GM23338 (cell line): Measurements from ENCODE around the gene DACH1. TPM values are rescaled to one million over a fixed set of nuclear protein-coding genes. Genes with fewer than 3 reads are reported as not detected.

Experiments used
- ATAC-seq: fragments of 200-7000 bp; cut with Tn5 transposase; 3 replicates; pipeline ENCODE4 v1.9.1; 2020
- DNase-seq: peaks from one replicate; pipeline ENCODE4 v3.0.0-alpha.2; 2015; ENCODE audit warnings: low spot score
- H2AFZ ChIP-seq: fragments of 200-600 bp; sonication (generic); 2 replicates; pipeline ENCODE4 v1.8.0; 2016; ENCODE audit warnings: antibody characterized with exemption, mild to moderate bottlenecking, moderate library complexity
- H3F3A ChIP-seq: fragments of 200-600 bp; sonication (generic); replicated peaks from 2 replicates; pipeline ENCODE4 v1.8.0; 2017; ENCODE audit warnings: antibody characterized with exemption, mixed run types, low read depth
- H3K27ac ChIP-seq: fragments of 200-600 bp; sonication (generic); 2 replicates; pipeline ENCODE4 v1.6.1; 2016; ENCODE audit warnings: low read depth
- H3K27me3 ChIP-seq: fragments of 200-600 bp; sonication (generic); 2 replicates; pipeline ENCODE4 v1.8.0; 2016; ENCODE audit warnings: mild to moderate bottlenecking, mixed run types, moderate library complexity; ENCODE audit not compliant: insufficient read depth
- H3K36me3 ChIP-seq: fragments of 200-600 bp; sonication (generic); 2 replicates; pipeline ENCODE4 v1.8.0; 2016; ENCODE audit warnings: mild to moderate bottlenecking; ENCODE audit not compliant: insufficient read depth
- H3K4me1 ChIP-seq: fragments of 200-600 bp; sonication (generic); 2 replicates; pipeline ENCODE4 v1.8.0; 2016; ENCODE audit warnings: mild to moderate bottlenecking, moderate library complexity; ENCODE audit not compliant: insufficient read depth
- H3K4me2 ChIP-seq: fragments of 200-600 bp; sonication (generic); 2 replicates; pipeline ENCODE4 v1.7.1; 2017; ENCODE audit warnings: mixed run types
- H3K4me3 ChIP-seq: fragments of 200-600 bp; sonication (generic); 2 replicates; pipeline ENCODE4 v1.6.1; 2016; ENCODE audit warnings: mixed run types
- H3K79me2 ChIP-seq: fragments of 200-600 bp; sonication (generic); replicated peaks from 2 replicates; pipeline ENCODE4 v1.8.0; 2017; ENCODE audit warnings: mild to moderate bottlenecking; ENCODE audit not compliant: insufficient read depth
- H3K9me2 ChIP-seq: fragments of 200-600 bp; sonication (generic); 2 replicates; pipeline ENCODE4 v1.8.0; 2017; ENCODE audit not compliant: insufficient read depth
- H4K20me1 ChIP-seq: fragments of 200-600 bp; sonication (generic); replicated peaks from 2 replicates; pipeline ENCODE4 v1.8.0; 2017; ENCODE audit warnings: mild to moderate bottlenecking; ENCODE audit not compliant: insufficient read depth
- H3K27ac Mint-ChIP-seq: 2 replicates; pipeline ENCODE4 v1.8.0; 2020; ENCODE audit warnings: inconsistent platforms, mild to moderate bottlenecking, moderate library complexity, mixed read lengths
- H3K27me3 Mint-ChIP-seq: 3 replicates; pipeline ENCODE4 v1.8.0; 2022; ENCODE audit warnings: low read depth, mild to moderate bottlenecking, moderate library complexity, mixed read lengths, inconsistent platforms; ENCODE audit not compliant: insufficient read depth, poor library complexity
- H3K36me3 Mint-ChIP-seq: 3 replicates; pipeline ENCODE4 v1.8.0; 2021; ENCODE audit warnings: low read depth, mild to moderate bottlenecking, inconsistent platforms, moderate library complexity, mixed read lengths
- H3K4me1 Mint-ChIP-seq: 3 replicates; pipeline ENCODE4 v1.8.0; 2020; ENCODE audit warnings: mild to moderate bottlenecking, inconsistent platforms, mixed read lengths
- H3K4me3 Mint-ChIP-seq: 3 replicates; pipeline ENCODE4 v1.8.0; 2021; ENCODE audit warnings: moderate library complexity, mild to moderate bottlenecking, inconsistent platforms, mixed read lengths
- H3K9me3 Mint-ChIP-seq: 3 replicates; pipeline ENCODE4 v1.8.0; 2020; ENCODE audit warnings: moderate library complexity, mild to moderate bottlenecking, inconsistent platforms, mixed read lengths
- CREB1 ChIP-seq: fragments of 250-450 bp; sonication (Bioruptor Pico); IDR thresholded peaks from 2 replicates; pipeline ENCODE4 v1.5.0; 2020; ENCODE audit warnings: low read depth, mild to moderate bottlenecking, moderate library complexity
- CTCF ChIP-seq, 2 experiments: fragments of 200-600 bp in 1 of 2; sonication (generic) in 1 of 2; conservative IDR thresholded peaks; 2 replicates each; pipeline versions ENCODE4 v1.5.1 to v1.6.1; 2016 to 2017; ENCODE audit warnings: antibody characterized with exemption in 2 of 2, low read depth in 2 of 2, mild to moderate bottlenecking in 2 of 2, moderate library complexity in 1 of 2
- EZH2 ChIP-seq: fragments of 200-600 bp; sonication (generic); IDR thresholded peaks from one replicate; pipeline ENCODE4 v1.8.0; 2017; ENCODE audit warnings: antibody characterized with exemption, mild to moderate bottlenecking, low read depth; ENCODE audit not compliant: unreplicated experiment
- JUNB ChIP-seq: IDR thresholded peaks from one replicate; pipeline ENCODE4 v1.6.1; 2016; ENCODE audit warnings: antibody characterized with exemption; ENCODE audit not compliant: unreplicated experiment
- NANOG ChIP-seq: IDR thresholded peaks from 2 replicates; pipeline ENCODE4 v1.6.1; 2016; ENCODE audit warnings: antibody characterized with exemption, borderline replicate concordance
- POLR2AphosphoS5 ChIP-seq: IDR thresholded peaks from 2 replicates; pipeline ENCODE4 v1.6.1; 2016; ENCODE audit warnings: antibody characterized with exemption, low read depth
- REST ChIP-seq: IDR thresholded peaks from one replicate; pipeline ENCODE4 v1.6.1; 2018; ENCODE audit warnings: antibody characterized with exemption; ENCODE audit not compliant: unreplicated experiment
- ZNF114 ChIP-seq: fragments of 250-450 bp; sonication (Bioruptor Pico); IDR thresholded peaks from 2 replicates; pipeline ENCODE4 v1.5.0; 2020; ENCODE audit warnings: mild to moderate bottlenecking, moderate library complexity
- ZNF331 ChIP-seq: fragments of 250-450 bp; sonication (Bioruptor Pico); IDR thresholded peaks from 2 replicates; pipeline ENCODE4 v1.5.0; 2020; ENCODE audit warnings: low read depth, mild to moderate bottlenecking, moderate library complexity
- ZNF462 ChIP-seq: fragments of 250-450 bp; sonication (Bioruptor Pico); IDR thresholded peaks from 2 replicates; pipeline ENCODE4 v1.5.0; 2020; ENCODE audit warnings: mild to moderate bottlenecking, moderate library complexity
- polyA plus RNA-seq: library from polyadenylated mRNA; unstranded; fragments of >200 nt; fragmentation: Nextera tagmentation; extraction: Ambion mirVana; gene quantifications from 2 replicates; pipeline ENCODE4 v1.2.1, GENCODE V29; 2016
- total RNA-seq: library from RNA; depleted of rRNA; stranded (reverse); fragments of >200 nt; shearing (Covaris generic); gene quantifications from 2 replicates; pipeline ENCODE4 v1.2.3, GENCODE V29; 2014

DACH1 gene
- total and polyA plus RNA-seq, 2 experiments from 2014 or later: 0.45 to 0.57 TPM

- no peak overlapping the region for H3K4me2 ChIP-seq
- no peaks in the 10 kb centered on the region for H3K27me3 ChIP-seq
- H3K4me1 ChIP-seq: no peaks in the 10 kb centered on the region
- no peak overlapping the region for H3K27ac Mint-ChIP-seq
- no peak overlapping the region for H3K4me3 ChIP-seq
- no peak overlapping the region for H3K27ac ChIP-seq
- DNase-seq (no peak), ATAC-seq (no peak)
- H2AFZ ChIP-seq: no peak overlapping the region
- no peaks in the 10 kb centered on the region for H3K9me2 ChIP-seq
- no peaks in the 10 kb centered on the region for H3K36me3 ChIP-seq
- H3K27me3 Mint-ChIP-seq: no peaks in the 10 kb centered on the region
- no peaks in the 10 kb centered on the region for H3K4me1 Mint-ChIP-seq
- no peak overlapping the region for H3K4me3 Mint-ChIP-seq
- TF ChIP-seq CTCF (conservative IDR thresholded peaks at IDR 0.05; ENCODE audit: low read depth in 2 of 2) (no peak), NANOG (no peak), ZNF114 (CRISPR knock-in tag) (no peak), EZH2 (no peak), REST (no peak), CREB1 (no peak), ZNF331 (CRISPR knock-in tag) (no peak), POLR2AphosphoS5 (no peak), ZNF462 (no peak), JUNB (no peak)
- H3K9me3 Mint-ChIP-seq: no peaks in the 10 kb centered on the region
- no peaks in the 10 kb centered on the region for H3K79me2 ChIP-seq
- H4K20me1 ChIP-seq: no peaks in the 10 kb centered on the region
- H3K36me3 Mint-ChIP-seq: no peaks in the 10 kb centered on the region
- no peaks in the 10 kb centered on the region for H3F3A ChIP-seq
These were observed 263.7 kb downstream of the DACH1 start for GRCh38 chr13:71603255-71603654.
